Loucy (cell line): ENCODE results near the gene PACSIN2.
A peak's percentile ranks its signal among the peaks of the same experiment; 100 is the strongest.

Experiments
- H2AFZ ChIP-seq: fragments of 200-600 bp; sonication (generic); 2 replicates; pipeline ENCODE4 v1.6.0; 2016; ENCODE audit warnings: antibody characterized with exemption, mild to moderate bottlenecking, low read length, moderate library complexity
- H3F3A ChIP-seq: fragments of 200-600 bp; 2 replicates; pipeline ENCODE4 v1.6.0; 2016; ENCODE audit warnings: antibody characterized with exemption, low read depth, mild to moderate bottlenecking
- H3K27me3 ChIP-seq: fragments of 200-600 bp; sonication (generic); 2 replicates; pipeline ENCODE4 v1.6.1; 2014; ENCODE audit warnings: low read length, mild to moderate bottlenecking; ENCODE audit not compliant: insufficient read depth, poor library complexity, severe bottlenecking
- H3K36me3 ChIP-seq: fragments of 200-600 bp; sonication (generic); 2 replicates; pipeline ENCODE4 v1.6.1; 2016; ENCODE audit warnings: low read length; ENCODE audit not compliant: insufficient read depth
- H3K4me1 ChIP-seq: fragments of 200-600 bp; sonication (generic); 2 replicates; pipeline ENCODE4 v1.5.1; 2014; ENCODE audit warnings: low read length, mild to moderate bottlenecking; ENCODE audit not compliant: insufficient read depth, poor library complexity, severe bottlenecking
- H3K4me2 ChIP-seq: fragments of 200-600 bp; sonication (generic); 2 replicates; pipeline ENCODE4 v1.6.0; 2014; ENCODE audit warnings: antibody characterized with exemption, low read length, low read depth, mild to moderate bottlenecking; ENCODE audit not compliant: poor library complexity, severe bottlenecking
- H3K4me3 ChIP-seq: fragments of 200-600 bp; sonication (generic); 2 replicates; pipeline ENCODE4 v1.5.1; 2014; ENCODE audit warnings: low read length, mild to moderate bottlenecking, mixed read lengths; ENCODE audit not compliant: poor library complexity, severe bottlenecking
- H3K79me2 ChIP-seq: fragments of 200-600 bp; sonication (generic); 2 replicates; pipeline ENCODE4 v1.6.1; 2014; ENCODE audit warnings: low read length; ENCODE audit not compliant: insufficient read depth
- H3K9ac ChIP-seq: fragments of 200-600 bp; sonication (generic); 2 replicates; pipeline ENCODE4 v1.6.0; 2014; ENCODE audit warnings: mild to moderate bottlenecking, low read depth, low read length, moderate library complexity; ENCODE audit not compliant: poor library complexity, severe bottlenecking
- H3K9me2 ChIP-seq: fragments of 200-600 bp; sonication (generic); replicated peaks from 2 replicates; pipeline ENCODE4 v1.6.1; 2016; ENCODE audit warnings: low read depth, low read length, mixed read lengths
- H3K9me3 ChIP-seq: fragments of 200-600 bp; sonication (generic); 2 replicates; pipeline ENCODE4 v1.6.1; 2014; ENCODE audit warnings: mild to moderate bottlenecking, antibody characterized with exemption, low read length, low read depth; ENCODE audit not compliant: insufficient read depth
- H4K20me1 ChIP-seq: fragments of 200-600 bp; sonication (generic); 2 replicates; pipeline ENCODE4 v1.6.0; 2014; ENCODE audit warnings: antibody characterized with exemption, low read length, mild to moderate bottlenecking; ENCODE audit not compliant: insufficient read depth, poor library complexity, severe bottlenecking
- EZH2phosphoT487 ChIP-seq: fragments of 200-600 bp; IDR thresholded peaks from 2 replicates; pipeline ENCODE4 v1.6.1; 2018; ENCODE audit warnings: antibody characterized with exemption, mild to moderate bottlenecking, moderate library complexity, borderline replicate concordance
- TF ChIP-seq, protein P1 (sequence below): fragments of 200-600 bp; sonication (generic); conservative IDR thresholded peaks from 2 replicates; pipeline ENCODE4 v1.5.1; 2014; ENCODE audit warnings: mild to moderate bottlenecking, antibody characterized with exemption, low read length

Gene PACSIN2

DNA sequence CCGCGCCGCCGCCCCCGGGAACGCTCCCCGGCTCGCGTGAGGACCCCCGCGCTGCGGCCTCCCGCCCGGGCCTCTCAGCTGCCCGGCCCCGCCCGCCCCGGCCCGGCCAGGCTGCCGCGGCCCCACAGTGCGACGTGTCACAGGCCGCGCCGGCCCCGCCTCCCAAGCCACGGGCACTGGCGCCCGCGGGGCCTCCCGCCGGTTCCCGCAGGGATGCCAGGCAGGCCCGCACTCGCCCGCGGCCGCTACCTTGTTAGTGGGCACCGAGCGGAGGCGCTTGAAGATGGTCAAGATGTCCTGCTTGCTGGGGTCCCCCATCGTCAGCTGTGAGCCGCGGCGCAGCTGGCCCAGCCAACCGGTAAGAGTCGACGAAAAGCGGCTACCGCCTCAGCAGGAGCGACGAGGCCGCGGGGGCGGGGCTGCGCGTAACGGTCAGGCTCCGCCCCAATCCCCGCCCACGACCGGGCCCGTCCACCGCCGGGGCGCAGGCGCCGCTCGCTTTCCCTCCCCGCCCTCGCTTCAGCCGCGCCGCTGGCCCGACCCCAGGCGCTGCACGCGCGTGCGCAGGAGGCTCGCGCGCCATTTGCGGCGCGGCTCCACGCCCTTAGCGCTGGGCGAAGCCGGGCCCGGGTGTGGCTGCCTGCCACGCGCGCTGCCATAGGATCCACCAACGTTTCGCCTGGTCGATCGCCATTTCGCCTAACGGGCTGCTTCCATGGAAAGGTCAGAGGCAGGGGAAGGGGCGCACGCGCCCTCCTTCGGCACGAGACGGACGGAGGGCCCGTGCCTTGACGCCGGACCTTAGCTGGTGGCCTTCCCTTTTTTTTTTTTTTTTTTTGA, 157.9 kb downstream of the PACSIN2 start, which contains the start of gene ARFGAP3:
Gene ARFGAP3 (minus strand): TSS at position 409 of the 840 bp plus-strand sequence. CDS start 91 bp downstream, at position 318.
- no peaks in the 10 kb centered on the region for H3K27me3 ChIP-seq
- peaks cover 56% of the 10 kb centered on the region for H3K79me2 ChIP-seq
- H3K4me2 ChIP-seq: peak within 1 kb of the TSS; percentile 87
- no peaks in the 10 kb centered on the region for H3K9me2 ChIP-seq
- peak within 1 kb of the TSS; percentile 87 for H3K4me3 ChIP-seq
- no peaks in the 10 kb centered on the region for H3K36me3 ChIP-seq
- no peak for TF ChIP-seq EZH2phosphoT487
- TF ChIP-seq, protein P1, sequence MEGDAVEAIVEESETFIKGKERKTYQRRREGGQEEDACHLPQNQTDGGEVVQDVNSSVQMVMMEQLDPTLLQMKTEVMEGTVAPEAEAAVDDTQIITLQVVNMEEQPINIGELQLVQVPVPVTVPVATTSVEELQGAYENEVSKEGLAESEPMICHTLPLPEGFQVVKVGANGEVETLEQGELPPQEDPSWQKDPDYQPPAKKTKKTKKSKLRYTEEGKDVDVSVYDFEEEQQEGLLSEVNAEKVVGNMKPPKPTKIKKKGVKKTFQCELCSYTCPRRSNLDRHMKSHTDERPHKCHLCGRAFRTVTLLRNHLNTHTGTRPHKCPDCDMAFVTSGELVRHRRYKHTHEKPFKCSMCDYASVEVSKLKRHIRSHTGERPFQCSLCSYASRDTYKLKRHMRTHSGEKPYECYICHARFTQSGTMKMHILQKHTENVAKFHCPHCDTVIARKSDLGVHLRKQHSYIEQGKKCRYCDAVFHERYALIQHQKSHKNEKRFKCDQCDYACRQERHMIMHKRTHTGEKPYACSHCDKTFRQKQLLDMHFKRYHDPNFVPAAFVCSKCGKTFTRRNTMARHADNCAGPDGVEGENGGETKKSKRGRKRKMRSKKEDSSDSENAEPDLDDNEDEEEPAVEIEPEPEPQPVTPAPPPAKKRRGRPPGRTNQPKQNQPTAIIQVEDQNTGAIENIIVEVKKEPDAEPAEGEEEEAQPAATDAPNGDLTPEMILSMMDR: no peak
- peak within 1 kb of the TSS; percentile 98 for H2AFZ ChIP-seq
- H3K9me3 ChIP-seq: no peaks in the 10 kb centered on the region
- peaks cover 28% of the 10 kb centered on the region for H4K20me1 ChIP-seq
- peaks cover 30% of the 10 kb centered on the region for H3K4me1 ChIP-seq
- peak within 1 kb of the TSS; percentile 87 for H3K9ac ChIP-seq
- 0 out of 2 replicates have a peak, but pooled peaks cover 2% of the 10 kb centered on the region for H3F3A ChIP-seq

DNA sequence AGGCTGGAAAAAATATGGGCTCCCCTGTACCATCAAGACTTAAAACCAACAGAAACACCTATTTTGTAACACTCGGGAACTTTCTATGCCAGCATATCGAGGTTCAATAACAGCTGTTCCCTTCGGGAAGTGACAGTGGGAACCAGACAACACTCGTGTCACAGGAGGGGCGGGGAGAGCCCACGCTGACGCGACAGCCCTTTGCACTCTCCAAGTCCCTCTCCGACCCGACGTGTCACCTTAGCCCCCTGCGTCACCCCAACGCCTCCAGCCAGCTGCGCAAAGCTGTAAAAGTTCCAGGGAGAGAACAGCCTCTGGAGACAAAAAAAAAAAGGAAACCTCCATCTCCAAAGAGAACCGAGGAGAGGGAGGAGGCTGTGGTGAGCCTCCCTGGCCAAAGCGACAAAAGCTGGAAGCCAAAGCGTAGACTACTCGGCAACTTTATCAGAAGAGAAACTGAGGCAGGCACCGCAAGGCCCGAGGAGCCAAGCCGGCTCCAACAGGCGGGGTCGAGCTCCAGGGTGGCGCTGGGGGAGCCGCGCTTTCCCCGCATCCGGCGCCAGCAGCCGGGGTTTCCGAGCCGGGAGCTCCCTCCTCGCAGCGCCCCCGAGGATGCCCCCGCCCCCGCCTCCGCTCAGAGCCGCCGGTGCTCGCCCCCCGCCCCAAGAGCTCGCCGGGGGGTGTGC, 158.6 kb downstream of the PACSIN2 start:
- peak overlapping the region; percentile 74 for H2AFZ ChIP-seq
- H3K9me2 ChIP-seq: no peaks in the 10 kb centered on the region
- H3K4me3 ChIP-seq: peak overlapping the region; percentile 87
- peak overlapping the region; percentile 76 for H3K4me2 ChIP-seq
- H3K4me1 ChIP-seq: peaks cover 30% of the 10 kb centered on the region
- H3K9ac ChIP-seq: peak overlapping the region; percentile 87
- no peaks in the 10 kb centered on the region for H3K9me3 ChIP-seq
- TF ChIP-seq, protein P1: no peak
- no peak for TF ChIP-seq EZH2phosphoT487
- H3K79me2 ChIP-seq: peaks cover 63% of the 10 kb centered on the region
- H4K20me1 ChIP-seq: peaks cover 30% of the 10 kb centered on the region
- no peaks in the 10 kb centered on the region for H3K36me3 ChIP-seq
- 0 out of 2 replicates have a peak, but pooled peaks cover 2% of the 10 kb centered on the region for H3F3A ChIP-seq
- H3K27me3 ChIP-seq: no peaks in the 10 kb centered on the region

DNA sequence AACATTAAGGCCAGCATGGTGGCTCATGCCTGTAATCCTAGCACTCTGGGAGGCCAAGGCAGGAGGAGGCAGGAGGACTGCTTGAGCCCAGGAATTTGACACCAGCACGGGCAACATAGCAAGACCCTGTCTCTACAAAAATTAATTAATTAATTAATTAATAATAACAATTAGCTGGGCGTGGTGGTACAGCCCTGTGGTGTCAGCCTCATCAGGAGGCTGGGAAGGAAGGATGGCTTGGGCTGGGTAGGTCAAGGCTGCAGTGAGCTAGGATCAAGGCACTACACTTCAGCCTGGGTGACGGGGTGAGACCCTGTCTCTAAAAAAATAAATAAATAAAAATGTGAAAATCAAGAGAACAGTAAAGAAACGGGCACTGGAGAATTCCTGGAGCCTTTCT, 159.2 kb downstream of the PACSIN2 start:
- Histone ChIP-seq H3K4me1 (peaks cover 30% of the 10 kb centered on the region), H2AFZ (peak overlapping the region; percentile 74; the same call in 1 of the 2 replicates), H3F3A (0 out of 2 replicates have a peak, but pooled peaks cover 2% of the 10 kb centered on the region), H3K9ac (peak overlapping the region; percentile 87), H3K27me3 (no peaks in the 10 kb centered on the region), H3K36me3 (no peaks in the 10 kb centered on the region), H4K20me1 (peaks cover 31% of the 10 kb centered on the region), H3K9me3 (no peaks in the 10 kb centered on the region), H3K4me3 (peak overlapping the region; percentile 87), H3K79me2 (peaks cover 69% of the 10 kb centered on the region), H3K4me2 (peak overlapping the region; percentile 76), H3K9me2 (no peaks in the 10 kb centered on the region)
- TF ChIP-seq EZH2phosphoT487: no peak
- TF ChIP-seq, protein P1: no peak
